Activated T-helper 1 cell treated with anti-CD3 and anti-CD28 coated beads, Interleukin-2, amount 50 U/mL, for 16 hours (primary cell): ENCODE measurements around the gene UPP1.

Experiments
- DNase-seq, 2 donors: peaks; one replicate each; pipeline ENCODE4 v3.0.0-alpha.2; 2020; ENCODE audit warnings: low read depth in 1 of 2, low spot score in 1 of 2

Gene UPP1

DNA sequence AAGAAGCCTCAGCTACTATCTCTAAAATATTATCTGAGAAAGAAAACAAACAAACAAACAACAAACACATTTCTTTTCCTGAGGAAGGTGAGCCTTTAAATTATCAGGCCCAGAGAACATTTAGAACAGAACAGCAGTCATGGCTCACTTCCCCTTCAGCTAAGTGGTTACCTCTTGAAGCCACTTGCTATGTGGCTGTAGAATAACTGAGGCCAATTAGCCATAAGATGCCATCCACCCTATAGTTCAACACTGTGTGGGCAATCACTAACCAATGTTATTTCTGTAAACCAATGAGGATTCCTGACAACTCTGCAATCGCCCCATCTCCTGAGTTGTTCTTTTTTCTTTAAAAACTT is 3.7 kb upstream of the UPP1 start:
- DNase-seq: no peak

DNA sequence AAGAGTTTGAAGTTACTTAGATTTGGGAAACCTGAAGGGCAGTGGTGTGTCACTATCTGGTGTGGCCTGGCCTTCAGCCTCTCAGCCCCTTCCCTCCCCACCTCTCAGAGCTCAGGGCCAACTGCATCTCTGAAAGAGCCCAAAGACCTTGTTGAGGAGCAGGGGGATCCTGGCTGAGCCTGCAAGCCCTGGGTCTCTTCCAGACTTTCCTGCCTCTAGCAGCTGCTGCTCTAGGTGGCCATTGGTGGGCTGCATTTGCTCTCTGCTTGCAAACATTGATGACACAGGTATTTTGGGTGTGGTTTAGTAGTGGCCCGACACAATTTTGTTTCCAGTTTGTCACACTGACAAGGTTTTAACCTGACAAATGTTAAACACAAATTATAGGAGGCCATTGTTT is 3.1 kb upstream of the UPP1 start:
- no peak for DNase-seq

DNA sequence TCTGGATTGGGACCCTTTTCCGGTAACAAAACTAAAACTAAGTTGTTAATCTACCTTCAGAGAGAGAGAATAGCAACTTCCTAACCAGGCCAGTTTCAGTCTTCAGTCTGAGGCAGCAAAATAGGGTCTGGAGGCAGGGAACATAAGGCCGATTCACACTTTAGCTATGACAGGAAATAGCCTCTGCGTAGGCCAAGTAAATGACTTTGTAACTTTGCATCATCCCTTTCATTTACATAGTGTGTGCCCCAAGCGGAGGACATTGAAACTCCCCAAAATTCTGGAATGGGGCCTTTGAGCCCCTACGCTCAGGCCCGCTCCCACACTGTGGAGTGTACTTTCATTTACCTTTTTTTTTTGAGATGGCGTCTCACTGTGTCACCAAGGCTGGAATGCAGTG is 1.7 kb upstream of the UPP1 start:
- DNase-seq: no peak

DNA sequence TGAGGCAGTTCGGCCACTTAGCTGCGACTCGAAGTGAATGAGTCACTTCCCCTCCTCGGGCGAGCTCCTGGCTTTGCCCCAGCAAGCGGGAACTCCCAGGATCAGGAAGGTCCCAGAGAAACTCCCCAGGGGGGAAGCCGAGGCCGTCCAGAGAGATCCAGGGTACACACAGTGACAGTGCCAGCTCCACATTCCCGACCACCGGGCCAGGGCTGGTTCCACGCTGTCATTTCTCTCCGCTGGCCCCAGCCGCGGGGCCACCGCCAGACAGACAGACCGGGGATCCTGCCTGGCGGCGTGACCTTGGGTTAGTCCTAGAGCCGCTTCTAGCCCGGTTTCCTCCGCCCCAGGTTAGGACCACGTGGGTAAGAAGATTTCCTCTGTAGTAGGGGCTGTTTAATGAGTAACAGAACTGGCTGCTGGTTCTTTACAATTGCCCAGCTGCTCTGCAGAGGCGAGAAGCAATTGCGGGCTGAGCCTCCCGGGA is 463 bp upstream of the UPP1 start:
- no peak for DNase-seq

DNA sequence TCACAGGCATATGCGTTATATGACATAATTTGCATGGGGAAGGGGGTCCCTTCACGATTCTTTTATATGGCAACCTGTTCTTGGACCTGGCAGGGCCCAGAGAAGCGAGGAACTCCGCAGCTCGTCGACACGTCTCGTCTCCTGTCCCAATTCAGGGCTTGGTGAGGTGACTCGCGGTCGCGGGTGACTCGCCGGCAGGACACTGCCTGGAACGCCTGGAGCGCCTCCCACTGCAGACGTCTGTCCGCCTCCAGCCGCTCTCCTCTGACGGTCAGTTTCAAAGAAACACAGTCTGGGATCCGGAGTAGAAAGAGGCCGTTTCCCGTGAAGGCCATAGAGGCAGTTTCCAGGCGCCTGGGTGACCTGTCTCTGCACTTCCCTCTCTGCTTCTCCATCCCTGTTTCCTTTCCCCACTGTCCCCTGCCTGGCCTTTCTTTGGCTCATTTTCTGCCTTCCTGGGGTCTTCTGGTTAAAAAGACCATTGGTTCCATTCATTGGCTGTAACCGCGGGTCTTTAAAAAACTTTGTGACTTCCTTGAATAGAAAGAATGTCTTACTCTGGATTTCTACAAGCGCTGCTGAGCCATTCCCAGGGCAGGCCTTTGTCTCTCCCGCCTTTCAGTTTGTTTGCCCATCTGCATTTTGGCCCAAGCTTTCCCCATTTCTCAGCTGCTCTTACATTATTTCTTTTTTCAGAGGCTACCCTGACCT is 1.2 kb downstream of the UPP1 start:
- DNase-seq: no peak

DNA sequence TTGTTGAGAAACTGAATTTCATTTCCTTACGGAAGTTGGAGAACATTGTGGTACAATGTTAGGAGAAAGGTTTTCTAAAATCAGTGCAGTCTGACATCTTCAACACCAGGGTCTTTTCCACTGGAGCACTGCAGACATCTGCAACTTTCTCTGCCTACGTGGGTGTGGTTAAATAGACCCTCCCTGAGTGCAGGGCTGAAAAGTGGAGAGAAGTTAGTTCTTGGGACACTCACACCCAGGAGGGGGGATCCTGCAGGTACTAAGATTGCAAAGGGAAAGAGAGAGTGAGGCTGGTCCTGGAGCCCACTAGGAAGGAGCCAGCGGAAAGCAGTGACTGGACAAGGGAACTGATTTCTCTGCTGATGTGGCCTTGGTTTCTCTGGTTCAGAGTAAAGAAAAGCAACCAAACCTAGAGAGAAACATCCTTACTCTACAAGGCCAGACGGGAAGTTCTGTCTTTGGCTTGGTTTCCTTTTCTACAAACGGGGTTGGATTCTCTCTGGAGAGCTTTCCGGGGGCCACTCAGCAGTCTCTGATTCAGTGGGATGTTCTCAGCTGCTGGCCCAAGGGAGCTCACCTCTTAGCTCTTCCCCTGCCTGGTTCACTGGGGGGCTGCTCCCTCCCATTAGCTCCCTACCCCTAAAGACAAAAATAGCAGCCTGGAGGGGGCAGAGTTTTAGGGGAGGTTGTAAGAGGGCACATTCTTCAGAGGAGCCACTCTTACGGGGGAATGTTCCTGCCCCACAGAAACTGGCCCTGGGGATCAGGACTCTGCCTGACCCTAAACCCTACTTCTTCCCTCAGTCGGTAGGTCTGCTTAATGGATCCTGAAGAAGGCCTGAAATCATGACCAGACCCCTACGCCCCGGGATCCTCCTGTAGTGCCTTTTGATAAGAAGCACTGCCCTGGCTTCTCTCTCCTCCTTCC is 2.7 kb downstream of the UPP1 start:
- DNase-seq: no peak

DNA sequence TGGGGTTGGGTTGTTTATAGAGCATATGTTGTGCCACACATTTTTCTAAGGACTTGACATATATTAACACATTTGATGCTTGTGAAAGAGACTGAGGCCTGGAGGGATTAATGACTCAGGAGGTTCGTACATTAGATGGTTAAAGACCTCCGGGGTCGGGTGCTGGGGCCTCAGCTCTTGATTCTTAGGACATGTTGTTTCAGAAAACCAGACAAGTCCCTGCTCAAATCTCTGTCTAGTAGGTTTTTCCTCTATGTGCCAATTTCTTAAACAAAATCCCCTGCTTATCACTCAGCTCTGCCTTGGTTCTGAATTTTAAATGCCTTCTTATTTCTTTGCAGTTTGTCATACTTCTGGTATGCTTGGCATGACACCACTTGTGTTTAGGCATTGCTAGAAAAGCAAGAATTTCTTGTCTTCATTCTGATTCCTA is 5.8 kb downstream of the UPP1 start:
- no peak for DNase-seq

DNA sequence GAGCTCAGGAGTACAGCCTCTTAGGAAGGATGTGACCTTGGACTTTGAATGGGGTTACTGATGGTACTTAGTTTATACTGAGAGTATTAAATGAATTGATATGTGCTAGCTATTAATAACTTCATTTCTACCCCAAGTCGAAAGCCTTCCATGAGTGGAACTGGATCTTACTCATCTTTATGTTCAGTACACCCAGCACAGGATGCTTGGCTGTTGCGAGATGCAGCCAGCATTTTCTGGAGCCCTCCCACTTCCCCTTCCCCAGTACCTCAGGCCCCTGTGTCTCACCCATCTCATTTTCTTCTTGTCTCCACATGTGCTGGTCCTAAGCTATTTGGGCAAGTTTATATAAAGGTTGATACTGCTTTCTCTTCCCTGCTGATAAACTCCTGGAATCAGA is 7.2 kb downstream of the UPP1 start:
- no peak for DNase-seq

DNA sequence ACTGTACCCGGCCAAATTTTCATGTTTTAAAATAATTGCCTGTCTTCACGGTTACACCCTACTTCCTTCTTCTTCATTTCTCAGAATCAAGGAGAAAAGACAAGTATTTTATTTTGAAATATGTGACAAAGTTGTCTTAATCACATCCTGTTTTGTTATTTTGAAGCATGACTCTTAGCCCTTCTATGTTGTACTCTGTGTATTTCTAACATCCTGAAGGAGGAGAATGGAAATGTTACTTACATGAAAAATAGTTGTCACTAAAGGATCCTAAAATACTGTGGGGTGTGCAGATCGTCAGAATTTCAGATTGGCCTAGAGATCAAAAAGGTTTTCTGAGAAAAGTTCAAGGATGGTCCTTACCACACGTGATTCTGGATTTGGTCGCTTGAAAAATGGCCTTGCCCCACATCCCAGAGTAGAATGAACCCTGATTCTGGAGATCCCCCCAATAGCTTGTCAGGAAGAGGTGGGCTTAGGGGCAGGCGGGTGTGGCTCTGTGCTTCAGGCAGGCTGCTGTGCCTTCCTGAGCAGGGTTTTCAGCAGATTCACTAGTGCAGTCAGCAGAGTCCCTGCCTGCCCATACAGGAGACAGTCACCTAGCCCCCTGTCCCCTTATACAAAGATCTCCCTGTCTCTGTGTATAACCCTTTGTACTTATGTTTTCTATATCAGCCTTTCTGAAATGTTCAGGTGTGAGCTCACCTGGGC is 8.6 kb downstream of the UPP1 start:
- DNase-seq: no peak

DNA sequence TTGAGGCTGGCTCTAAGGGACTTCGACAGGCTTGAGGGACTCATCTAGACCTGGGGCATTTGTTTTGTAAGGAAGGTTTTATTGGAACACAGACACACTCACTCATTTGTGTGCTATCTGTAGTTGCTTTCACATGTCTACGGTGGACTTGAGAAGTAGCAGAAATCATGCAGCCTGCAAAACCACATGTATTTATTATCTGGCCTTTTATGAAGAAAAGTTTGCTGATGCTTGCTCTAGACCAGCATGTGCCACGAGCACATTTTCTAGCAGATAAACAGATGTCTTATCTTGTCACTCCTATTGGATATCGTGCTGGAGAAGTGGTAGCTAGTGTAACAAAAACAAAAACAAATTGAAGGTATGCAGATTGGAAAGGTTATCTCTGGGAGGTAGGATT is 9.8 kb downstream of the UPP1 start:
- no peak for DNase-seq

DNA sequence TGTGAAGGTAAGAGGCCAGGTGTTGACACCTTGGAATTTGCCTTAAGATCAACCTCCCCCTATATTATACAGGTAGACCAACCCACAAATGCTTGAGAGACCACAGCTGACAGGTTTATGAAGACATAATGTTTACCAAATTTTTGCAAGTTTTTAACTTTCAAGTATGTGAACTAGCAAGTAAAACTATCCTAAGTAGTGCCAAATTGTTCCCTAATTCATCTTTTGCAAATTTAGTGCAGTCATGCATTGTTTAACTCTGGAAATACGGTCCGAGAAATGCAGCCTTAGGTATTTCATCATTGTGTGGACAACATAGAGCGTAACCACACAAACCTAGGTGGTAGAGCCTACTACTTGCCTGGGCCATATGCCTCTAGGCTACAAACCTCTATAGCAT is 10.7 kb downstream of the UPP1 start:
- DNase-seq: no peak

DNA sequence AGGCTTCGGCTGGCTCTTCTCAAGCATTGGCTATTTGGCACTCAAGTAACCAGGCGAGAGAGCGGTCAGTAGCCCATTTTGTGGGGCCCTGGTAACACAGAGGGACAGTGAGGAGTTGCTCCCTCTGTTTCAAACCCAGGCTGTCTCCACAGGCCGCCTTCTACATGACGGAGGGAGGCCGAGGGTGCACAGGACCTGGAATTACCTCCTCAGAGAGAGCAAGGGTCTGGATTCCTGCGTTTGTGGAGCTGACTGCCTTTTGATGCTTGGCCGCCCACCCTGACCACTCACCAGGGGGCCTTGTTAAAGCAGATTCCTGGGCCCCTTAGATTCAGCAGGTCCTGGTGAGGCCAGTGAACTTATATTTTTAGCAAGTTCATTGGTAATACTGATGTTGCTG is 12.3 kb downstream of the UPP1 start:
- no peak for DNase-seq

DNA sequence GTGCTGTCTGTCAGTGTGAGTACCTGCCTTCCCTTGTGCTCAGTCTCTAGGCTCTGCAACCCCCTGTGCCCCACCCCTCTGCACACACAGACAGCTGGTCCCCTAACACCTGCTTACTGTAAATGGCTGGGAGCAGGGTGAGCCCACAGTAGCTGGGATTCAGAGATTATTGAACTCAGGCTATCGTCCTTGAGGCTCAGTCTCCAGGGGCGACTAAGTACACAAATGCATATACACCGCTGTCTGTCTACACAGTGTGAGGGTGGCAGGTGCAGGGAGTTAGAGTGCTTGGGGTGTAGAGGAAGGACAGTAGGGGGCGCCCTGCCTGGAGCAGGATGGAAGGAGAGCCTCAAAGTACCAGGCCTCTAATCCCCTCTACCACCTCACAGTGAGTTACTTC is 12.9 kb downstream of the UPP1 start:
- DNase-seq: no peak

DNA sequence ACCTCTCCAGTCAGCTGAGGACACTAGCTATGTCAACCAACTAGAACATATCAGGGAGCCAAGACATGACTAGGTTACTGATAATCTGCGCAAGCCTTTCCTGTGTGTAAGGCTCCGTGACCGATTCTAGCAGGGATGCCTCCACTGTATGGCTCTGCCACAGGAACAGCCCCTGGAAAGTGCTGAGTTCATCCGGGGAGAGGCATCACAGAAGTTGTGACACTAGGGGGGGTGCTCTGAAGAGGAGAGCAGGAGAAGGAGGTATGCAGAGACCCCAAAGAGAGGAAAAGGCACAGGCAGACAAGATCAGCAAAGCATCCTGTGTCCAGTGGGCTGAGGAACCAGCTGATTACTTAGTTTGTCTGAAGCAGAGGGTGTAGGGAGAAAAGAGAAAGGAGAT is 13.5 kb downstream of the UPP1 start:
- DNase-seq: no peak

DNA sequence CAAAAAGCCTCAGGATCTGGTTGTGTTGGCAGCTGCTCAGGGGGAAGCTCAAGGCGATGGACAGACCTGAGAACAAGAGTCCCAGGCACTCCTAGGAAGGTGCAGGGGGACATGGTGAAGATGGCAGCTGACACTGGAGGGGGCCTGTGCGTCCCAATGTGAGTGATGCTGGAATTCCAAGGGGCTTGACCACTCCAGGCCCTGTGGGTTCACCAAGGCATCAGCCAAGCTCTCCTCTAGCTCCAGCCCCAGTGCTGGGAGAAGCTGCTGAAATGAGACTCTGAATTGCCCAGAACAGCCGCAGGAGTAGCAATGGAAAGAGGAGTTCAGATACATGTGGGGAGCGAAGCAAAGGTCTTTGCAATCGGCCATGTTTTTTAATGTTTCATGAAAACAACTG is 16.0 kb downstream of the UPP1 start:
- no peak for DNase-seq

DNA sequence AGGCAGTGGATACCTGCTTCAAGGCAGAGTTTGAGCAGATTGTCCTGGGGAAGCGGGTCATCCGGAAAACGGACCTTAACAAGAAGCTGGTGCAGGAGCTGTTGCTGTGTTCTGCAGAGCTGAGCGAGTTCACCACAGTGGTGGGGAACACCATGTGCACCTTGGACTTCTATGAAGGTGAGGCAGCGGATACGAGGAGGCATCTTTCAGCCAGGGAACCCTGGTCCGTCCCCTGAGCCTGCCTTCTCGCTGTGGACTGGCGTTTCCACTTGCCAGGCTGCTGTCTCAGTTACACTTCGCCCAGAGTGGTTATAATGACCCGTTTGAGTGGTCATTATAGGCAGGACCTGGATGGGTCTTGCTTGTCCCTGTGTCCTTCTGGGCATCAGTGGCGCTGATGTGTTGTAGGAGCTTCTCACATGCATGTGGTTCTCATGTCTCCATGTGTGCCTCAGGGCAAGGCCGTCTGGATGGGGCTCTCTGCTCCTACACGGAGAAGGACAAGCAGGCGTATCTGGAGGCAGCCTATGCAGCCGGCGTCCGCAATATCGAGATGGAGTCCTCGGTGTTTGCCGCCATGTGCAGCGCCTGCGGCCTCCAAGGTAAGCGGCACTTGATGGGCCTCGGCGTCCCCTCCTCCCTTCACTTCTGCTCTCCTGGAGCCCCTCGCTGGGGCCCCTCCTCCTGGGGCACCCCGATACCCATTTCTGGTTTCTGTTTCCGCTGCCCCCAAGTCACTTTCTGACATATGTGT is 18.0 kb downstream of the UPP1 start:
- no peak for DNase-seq

DNA sequence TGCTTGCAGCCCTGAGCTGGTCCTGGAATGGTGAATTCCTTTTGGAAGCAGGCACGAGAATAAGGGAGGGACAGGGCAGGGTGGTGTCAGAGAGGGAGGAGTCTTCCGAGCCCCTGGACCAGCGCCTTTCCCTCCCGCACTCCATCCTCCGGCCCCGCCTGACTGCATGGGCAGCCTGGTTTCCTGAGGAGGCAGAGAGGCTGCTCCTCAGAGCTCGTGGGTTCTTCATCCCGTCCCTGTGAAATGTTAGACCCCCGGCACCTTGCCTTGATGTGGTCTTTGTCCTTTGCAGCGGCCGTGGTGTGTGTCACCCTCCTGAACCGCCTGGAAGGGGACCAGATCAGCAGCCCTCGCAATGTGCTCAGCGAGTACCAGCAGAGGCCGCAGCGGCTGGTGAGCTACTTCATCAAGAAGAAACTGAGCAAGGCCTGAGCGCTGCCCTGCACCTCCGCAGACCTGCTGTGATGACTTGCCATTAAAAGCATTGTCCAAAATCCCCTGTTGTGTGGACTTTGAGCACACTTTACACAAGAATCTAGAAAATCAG is 18.9 kb downstream of the UPP1 start:
- DNase-seq: no peak

DNA sequence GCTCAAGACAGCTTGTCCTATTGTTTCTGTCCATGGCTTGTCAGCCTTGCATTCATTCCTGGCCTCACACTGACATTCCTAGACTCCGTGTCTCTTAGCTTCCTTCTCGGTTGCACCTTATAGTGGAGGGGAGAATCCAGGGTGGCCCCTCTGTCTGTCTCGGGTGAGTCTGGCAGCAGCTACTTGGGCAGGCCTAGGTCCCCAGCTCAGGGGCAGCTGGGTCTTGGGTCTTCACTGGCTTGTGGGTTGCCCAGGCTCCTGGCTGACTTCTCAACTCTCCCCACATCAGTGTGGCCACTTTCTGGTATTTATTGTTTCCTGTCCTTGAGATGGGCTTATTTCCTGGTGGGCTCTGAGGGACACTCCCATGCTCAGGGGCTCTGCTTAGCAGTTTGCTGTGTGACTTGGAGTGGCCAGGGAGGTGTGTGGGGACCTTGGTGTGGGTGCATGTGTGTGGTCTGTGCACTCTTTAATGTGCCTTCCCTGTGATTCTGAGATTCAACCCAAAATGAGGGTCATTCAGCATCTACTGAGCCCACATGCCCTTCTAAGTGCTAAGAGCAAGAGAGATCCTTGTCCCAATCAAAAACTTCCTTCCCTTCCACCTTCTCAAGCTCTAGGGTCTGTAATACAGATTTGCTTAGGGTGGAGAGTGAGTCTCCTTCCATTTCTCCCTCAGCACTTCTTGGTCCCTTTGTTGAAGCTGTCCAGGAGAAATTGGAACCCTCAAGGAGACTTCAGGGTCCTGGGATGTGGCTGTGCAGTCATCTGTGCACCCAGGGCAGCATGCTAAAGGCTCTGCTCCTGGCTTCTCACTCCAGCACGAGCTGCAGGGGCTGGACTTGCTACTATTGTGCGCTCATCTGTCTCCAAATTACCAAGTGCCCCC is 20.1 kb downstream of the UPP1 start:
- no peak for DNase-seq

DNA sequence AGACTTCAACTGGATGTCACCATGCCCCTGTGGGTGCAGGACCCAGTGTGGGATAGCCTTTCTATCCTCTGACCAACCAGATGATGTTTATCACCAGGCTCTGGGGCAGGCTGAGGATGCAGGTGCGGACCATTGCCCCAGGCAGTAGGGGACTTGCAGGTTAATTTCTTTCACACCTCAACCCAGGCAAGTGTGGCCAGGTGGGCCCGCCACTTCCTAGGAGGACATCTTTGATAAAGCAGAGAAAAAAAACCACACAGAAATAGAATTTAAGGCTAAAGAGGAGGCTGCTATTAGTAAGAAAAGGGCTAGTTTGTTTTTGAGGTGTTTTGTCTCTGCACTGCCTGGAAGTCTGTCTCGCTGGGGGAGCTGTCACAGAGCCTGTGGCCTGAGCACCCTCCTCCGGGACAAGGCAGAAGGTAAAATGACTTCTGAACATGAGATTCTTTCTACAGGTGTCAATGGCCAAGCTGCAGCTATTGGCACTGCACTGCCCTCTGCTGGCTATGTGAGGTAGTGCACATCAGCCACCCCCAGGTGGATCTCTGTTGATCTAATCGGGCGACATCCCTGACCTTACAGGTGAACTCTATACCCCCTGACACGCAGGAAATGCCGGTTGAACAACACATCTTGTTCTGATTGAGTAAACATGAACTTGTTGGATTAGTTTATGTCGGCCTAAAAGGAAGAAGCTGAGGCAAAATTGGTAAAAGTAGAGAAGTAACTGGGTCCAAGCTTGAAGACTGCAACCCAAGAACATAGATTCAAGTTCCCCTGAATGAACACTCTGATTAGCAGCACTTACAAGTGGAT is 21.0 kb downstream of the UPP1 start:
- DNase-seq: peak; percentile 77 to 93
